ENCODE data around the gene MICAL3.

MICAL3 gene

GRCh38 chr22:17741866-17742526, 282.4 kb downstream of the MICAL3 start:
- no peaks in the 10 kb centered on the region for H3K27me3 ChIP-seq (ENCODE audit: insufficient read depth, poor library complexity, severe bottlenecking)
- H3K4me3 ChIP-seq (replicated peaks; ENCODE audit: insufficient read depth, low read length), result no peak overlapping the region
- H3K27ac ChIP-seq (replicated peaks), result no peak overlapping the region
- no peak for DNase-seq (ENCODE audit: low read depth in 1 of 2, low spot score in 1 of 2)
- TF ChIP-seq GABPA (IDR thresholded peaks at IDR 0.05; ENCODE audit: low read depth) (no peak), POLR2AphosphoS5 (IDR thresholded peaks at IDR 0.05; ENCODE audit: low read depth) (no peak), REST (IDR thresholded peaks at IDR 0.05; ENCODE audit: insufficient replicate concordance, low read depth) (no peak), CTCF (IDR thresholded peaks at IDR 0.05; ENCODE audit: insufficient read depth, low read length) (no peak), SPI1 (IDR thresholded peaks at IDR 0.05; ENCODE audit: borderline replicate concordance, low read depth) (no peak)

- Histone ChIP-seq H3K27me3 (ENCODE audit: insufficient read depth, poor library complexity, severe bottlenecking) (no peaks in the 10 kb centered on the region), H3K27ac (replicated peaks) (no peak overlapping the region), H3K4me3 (replicated peaks; ENCODE audit: insufficient read depth, low read length) (no peak overlapping the region)
- TF ChIP-seq GABPA (IDR thresholded peaks at IDR 0.05; ENCODE audit: low read depth) (no peak), SPI1 (IDR thresholded peaks at IDR 0.05; ENCODE audit: borderline replicate concordance, low read depth) (no peak), CTCF (IDR thresholded peaks at IDR 0.05; ENCODE audit: insufficient read depth, low read length) (no peak), REST (IDR thresholded peaks at IDR 0.05; ENCODE audit: insufficient replicate concordance, low read depth) (no peak), POLR2AphosphoS5 (IDR thresholded peaks at IDR 0.05; ENCODE audit: low read depth) (no peak)
- no peak for DNase-seq (ENCODE audit: low read depth in 1 of 2, low spot score in 1 of 2)
Observed at GRCh38 chr22:17739196-17739975, 285.0 kb downstream of the MICAL3 start.

- no peak for DNase-seq (ENCODE audit: low read depth in 1 of 2, low spot score in 1 of 2)
- H3K27ac ChIP-seq (replicated peaks), result no peak overlapping the region
- no peaks in the 10 kb centered on the region for H3K27me3 ChIP-seq (ENCODE audit: insufficient read depth, poor library complexity, severe bottlenecking)
- TF ChIP-seq CTCF (IDR thresholded peaks at IDR 0.05; ENCODE audit: insufficient read depth, low read length) (no peak), GABPA (IDR thresholded peaks at IDR 0.05; ENCODE audit: low read depth) (no peak), REST (IDR thresholded peaks at IDR 0.05; ENCODE audit: insufficient replicate concordance, low read depth) (no peak), POLR2AphosphoS5 (IDR thresholded peaks at IDR 0.05; ENCODE audit: low read depth) (no peak; the same call in 1 of the 2 replicates), SPI1 (IDR thresholded peaks at IDR 0.05; ENCODE audit: borderline replicate concordance, low read depth) (no peak)
- H3K4me3 ChIP-seq (replicated peaks; ENCODE audit: insufficient read depth, low read length), result no peak overlapping the region
Observed at GRCh38 chr22:17738386-17739128, 285.8 kb downstream of the MICAL3 start.
